Measurements from ENCODE around the gene VCP. TPM values are rescaled to one million over a fixed set of nuclear protein-coding genes. Genes with fewer than 3 reads are reported as not detected.
A peak's percentile ranks its signal among the peaks of the same experiment; 100 is the strongest.

Gene VCP
- total and polyA plus RNA-seq, 9 of the 15 experiments (the other 6 are each of a cell fraction or from before 2014, with no cell fraction given), result 7.1 to 257 (median 199) TPM

DNA sequence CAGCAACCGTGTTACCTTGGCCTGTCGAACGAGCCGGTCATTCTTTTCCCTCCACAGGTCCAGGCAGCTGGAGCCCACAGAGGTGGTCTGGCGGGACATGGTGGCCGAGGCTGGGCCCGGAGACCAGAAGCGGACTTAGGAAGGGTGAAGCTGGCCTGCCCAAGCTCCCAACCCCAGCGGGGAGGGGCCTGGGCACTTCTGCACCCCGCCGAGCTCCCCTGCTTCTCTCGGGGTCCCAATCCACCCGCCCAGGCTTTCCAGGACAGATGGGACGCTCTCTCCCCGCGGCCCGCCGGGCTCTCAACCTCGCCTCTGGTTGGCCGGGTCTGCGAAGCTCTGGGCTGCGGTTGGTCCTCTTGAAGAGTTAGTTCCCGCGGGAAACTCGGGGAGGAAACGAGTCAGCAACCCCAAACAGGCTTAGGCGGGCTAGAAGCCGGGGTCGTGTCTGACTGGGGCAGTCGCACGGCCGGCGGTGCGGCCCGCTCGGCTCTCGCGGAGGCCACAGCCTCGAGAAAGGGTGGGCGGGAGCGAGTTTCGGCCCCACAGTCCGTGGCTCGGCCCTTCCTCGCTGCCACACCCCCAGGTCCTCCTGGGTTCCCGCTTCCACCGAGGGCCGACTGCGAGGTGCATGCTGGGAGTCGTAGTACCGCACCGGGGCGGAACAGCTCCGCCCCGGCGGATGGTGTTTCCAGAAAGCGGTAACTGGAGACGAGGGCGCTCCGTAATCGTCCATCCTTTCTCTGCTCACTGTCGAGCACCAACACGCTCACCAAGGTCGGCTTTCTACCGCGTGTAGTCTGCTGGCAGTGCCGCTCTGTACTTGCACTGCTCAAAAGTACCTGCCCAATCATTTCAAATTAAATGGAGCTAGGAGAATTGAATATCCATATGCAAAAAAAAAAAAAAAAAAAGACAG lies 7.3 kb upstream of the VCP start, which contains the start of gene FANCG (continued):
- TF ChIP-seq TOE1 (IDR thresholded peaks at IDR 0.05; ENCODE audit: borderline replicate concordance), result no peak
- no peak for TF ChIP-seq TOE1 (CRISPR knock-in tag; IDR thresholded peaks at IDR 0.05; ENCODE audit: borderline replicate concordance, low read depth)
- no peak for TF ChIP-seq ZNF766 (CRISPR knock-in tag; conservative IDR thresholded peaks at IDR 0.05)
- TF ChIP-seq, protein P1, sequence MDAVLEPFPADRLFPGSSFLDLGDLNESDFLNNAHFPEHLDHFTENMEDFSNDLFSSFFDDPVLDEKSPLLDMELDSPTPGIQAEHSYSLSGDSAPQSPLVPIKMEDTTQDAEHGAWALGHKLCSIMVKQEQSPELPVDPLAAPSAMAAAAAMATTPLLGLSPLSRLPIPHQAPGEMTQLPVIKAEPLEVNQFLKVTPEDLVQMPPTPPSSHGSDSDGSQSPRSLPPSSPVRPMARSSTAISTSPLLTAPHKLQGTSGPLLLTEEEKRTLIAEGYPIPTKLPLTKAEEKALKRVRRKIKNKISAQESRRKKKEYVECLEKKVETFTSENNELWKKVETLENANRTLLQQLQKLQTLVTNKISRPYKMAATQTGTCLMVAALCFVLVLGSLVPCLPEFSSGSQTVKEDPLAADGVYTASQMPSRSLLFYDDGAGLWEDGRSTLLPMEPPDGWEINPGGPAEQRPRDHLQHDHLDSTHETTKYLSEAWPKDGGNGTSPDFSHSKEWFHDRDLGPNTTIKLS (IDR thresholded peaks at IDR 0.05; ENCODE audit: borderline replicate concordance, low read depth), result peak; percentile 67; the same call in 1 of the 2 replicates
- TF ChIP-seq TFAM (CRISPR knock-in tag; conservative IDR thresholded peaks at IDR 0.05), result no peak
- peak; percentile 53; the same call in 1 of the 2 replicates for TF ChIP-seq MYC (IDR thresholded peaks at IDR 0.05; ENCODE audit: low read depth, low read length)
- no peak for TF ChIP-seq MYC (CRISPR knock-in tag; IDR thresholded peaks at IDR 0.05; ENCODE audit: borderline replicate concordance, low read depth)
- TF ChIP-seq HMG20A (CRISPR knock-in tag; conservative IDR thresholded peaks at IDR 0.05), result no peak
- TF ChIP-seq, protein P2, sequence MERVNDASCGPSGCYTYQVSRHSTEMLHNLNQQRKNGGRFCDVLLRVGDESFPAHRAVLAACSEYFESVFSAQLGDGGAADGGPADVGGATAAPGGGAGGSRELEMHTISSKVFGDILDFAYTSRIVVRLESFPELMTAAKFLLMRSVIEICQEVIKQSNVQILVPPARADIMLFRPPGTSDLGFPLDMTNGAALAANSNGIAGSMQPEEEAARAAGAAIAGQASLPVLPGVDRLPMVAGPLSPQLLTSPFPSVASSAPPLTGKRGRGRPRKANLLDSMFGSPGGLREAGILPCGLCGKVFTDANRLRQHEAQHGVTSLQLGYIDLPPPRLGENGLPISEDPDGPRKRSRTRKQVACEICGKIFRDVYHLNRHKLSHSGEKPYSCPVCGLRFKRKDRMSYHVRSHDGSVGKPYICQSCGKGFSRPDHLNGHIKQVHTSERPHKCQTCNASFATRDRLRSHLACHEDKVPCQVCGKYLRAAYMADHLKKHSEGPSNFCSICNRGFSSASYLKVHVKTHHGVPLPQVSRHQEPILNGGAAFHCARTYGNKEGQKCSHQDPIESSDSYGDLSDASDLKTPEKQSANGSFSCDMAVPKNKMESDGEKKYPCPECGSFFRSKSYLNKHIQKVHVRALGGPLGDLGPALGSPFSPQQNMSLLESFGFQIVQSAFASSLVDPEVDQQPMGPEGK (CRISPR knock-in tag; IDR thresholded peaks at IDR 0.05; ENCODE audit: borderline replicate concordance), result no peak
- TF ChIP-seq TARDBP (IDR thresholded peaks at IDR 0.05), result no peak
- no peak for TF ChIP-seq RBM15 (IDR thresholded peaks at IDR 0.05; ENCODE audit: insufficient read depth, low read length)
- no peak for TF ChIP-seq HNRNPK (IDR thresholded peaks at IDR 0.05; ENCODE audit: low read depth, low read length, poor library complexity, severe bottlenecking)
- no peak for TF ChIP-seq ZNF140 (CRISPR knock-in tag; IDR thresholded peaks at IDR 0.05)
- TF ChIP-seq MED1 (CRISPR knock-in tag; IDR thresholded peaks at IDR 0.05; ENCODE audit: borderline replicate concordance), result no peak
- TF ChIP-seq BRD9 (IDR thresholded peaks at IDR 0.05; ENCODE audit: low read depth, partially characterized antibody), result no peak
- peak; percentile 49; the same call in 1 of the 2 replicates for TF ChIP-seq POLR2H (tag; IDR thresholded peaks at IDR 0.05; ENCODE audit: low read depth)
- TF ChIP-seq FOXA3 (CRISPR knock-in tag; conservative IDR thresholded peaks at IDR 0.05 in 1 of 2, IDR thresholded peaks at IDR 0.05 in 1 of 2), result 0 out of 4 replicates have a peak, but pooled peaks of 1 of the 2 experiments have one; percentile 29

All from K562 (cell line).